HEK293T (cell line): ENCODE results near the gene PTCD2.

ENCODE experiments used
- BHLHE40 ChIP-seq: fragments of 450-650 bp; IDR thresholded peaks from 2 replicates; pipeline ENCODE4 v1.6.1; 2016; ENCODE audit warnings: mild to moderate bottlenecking, moderate library complexity, borderline replicate concordance
- FOXK2 ChIP-seq: fragments of 450-650 bp; IDR thresholded peaks from 2 replicates; pipeline ENCODE4 v1.6.1; 2016; ENCODE audit warnings: mild to moderate bottlenecking
- L3MBTL2 ChIP-seq: fragments of 450-650 bp; conservative IDR thresholded peaks from 2 replicates; pipeline ENCODE4 v1.6.1; 2016; ENCODE audit warnings: mild to moderate bottlenecking
- SP1 ChIP-seq: fragments of 450-650 bp; IDR thresholded peaks from 2 replicates; pipeline ENCODE4 v1.6.1; 2017
- TARDBP ChIP-seq: fragments of 450-650 bp; IDR thresholded peaks from 2 replicates; pipeline ENCODE4 v1.6.1; 2016

GRCh38 chr5:72355706-72356299 is 35.6 kb downstream of the PTCD2 start:
- TF ChIP-seq L3MBTL2: no peak
- no peak for TF ChIP-seq SP1
- no peak for TF ChIP-seq FOXK2
- TF ChIP-seq BHLHE40: no peak
- no peak for TF ChIP-seq TARDBP
